ENCODE data around the gene COQ10A. TPM values are rescaled to one million over a fixed set of nuclear protein-coding genes. Genes with fewer than 3 reads are reported as not detected.
A peak's percentile ranks its signal among the peaks of the same experiment; 100 is the strongest.

The COQ10A gene
- total and polyA plus RNA-seq, 2 donors (not counting 1 experiment from before 2014, with no cell fraction given) = 9.1 to 14.2 TPM

DNA sequence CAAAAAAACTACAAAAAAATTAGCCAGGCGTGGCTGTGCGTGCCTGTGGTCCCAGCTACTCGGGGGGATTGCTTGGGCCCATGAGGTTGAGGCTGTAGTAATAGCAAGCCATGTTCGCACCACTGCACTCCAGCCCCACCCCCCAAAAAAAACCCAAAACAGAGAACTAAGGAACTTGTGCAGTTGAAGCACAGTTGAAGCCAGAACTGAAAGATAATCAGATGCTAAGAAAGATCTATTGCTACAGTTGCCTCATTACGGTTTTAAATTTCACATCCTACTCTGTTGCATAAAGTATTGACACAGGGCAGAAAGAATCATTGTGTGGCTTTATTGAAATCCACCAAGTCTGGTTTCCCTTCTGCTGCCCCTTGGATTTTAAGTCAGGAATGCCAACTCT is 29.6 kb downstream of the COQ10A start:
- Histone ChIP-seq H3K79me2 (ENCODE audit: control insufficient read depth, insufficient read depth, low read length) (peaks cover 74% of the 10 kb centered on the region), H3K27ac (ENCODE audit: insufficient read depth, low read length) (no peak overlapping the region), H3K36me3 (ENCODE audit: control insufficient read depth, insufficient read depth, low read length) (peaks cover 5% of the 10 kb centered on the region), H3K9me3 (ENCODE audit: control insufficient read depth, insufficient read depth, low read depth, low read length) (no peaks in the 10 kb centered on the region), H3K9ac (ENCODE audit: insufficient read depth, low read length) (no peak overlapping the region), H4K20me1 (ENCODE audit: control insufficient read depth, extremely low read depth, insufficient read depth, low read length) (no peaks in the 10 kb centered on the region), H3K4me1 (ENCODE audit: control insufficient read depth, extremely low read depth, insufficient read depth, low read length) (peaks cover 9% of the 10 kb centered on the region), H3K4me2 (ENCODE audit: extremely low read depth, insufficient read depth, low read length) (no peak overlapping the region), H3K27me3 (ENCODE audit: control insufficient read depth, insufficient read depth, low read length) (no peaks in the 10 kb centered on the region), H3K4me3 (replicated peaks in 1 of 4; ENCODE audit: control extremely low read depth in 1 of 4, insufficient read depth in 1 of 4, low read depth in 3 of 4, low read length in 4 of 4) (peak overlapping the region in 1 of 4 experiments; percentile 8), H2AFZ (ENCODE audit: low read length) (no peak overlapping the region)
- TF ChIP-seq EZH2 (IDR thresholded peaks at IDR 0.05; ENCODE audit: low read length, missing control alignments) = no peak
- TF ChIP-seq, protein P1, sequence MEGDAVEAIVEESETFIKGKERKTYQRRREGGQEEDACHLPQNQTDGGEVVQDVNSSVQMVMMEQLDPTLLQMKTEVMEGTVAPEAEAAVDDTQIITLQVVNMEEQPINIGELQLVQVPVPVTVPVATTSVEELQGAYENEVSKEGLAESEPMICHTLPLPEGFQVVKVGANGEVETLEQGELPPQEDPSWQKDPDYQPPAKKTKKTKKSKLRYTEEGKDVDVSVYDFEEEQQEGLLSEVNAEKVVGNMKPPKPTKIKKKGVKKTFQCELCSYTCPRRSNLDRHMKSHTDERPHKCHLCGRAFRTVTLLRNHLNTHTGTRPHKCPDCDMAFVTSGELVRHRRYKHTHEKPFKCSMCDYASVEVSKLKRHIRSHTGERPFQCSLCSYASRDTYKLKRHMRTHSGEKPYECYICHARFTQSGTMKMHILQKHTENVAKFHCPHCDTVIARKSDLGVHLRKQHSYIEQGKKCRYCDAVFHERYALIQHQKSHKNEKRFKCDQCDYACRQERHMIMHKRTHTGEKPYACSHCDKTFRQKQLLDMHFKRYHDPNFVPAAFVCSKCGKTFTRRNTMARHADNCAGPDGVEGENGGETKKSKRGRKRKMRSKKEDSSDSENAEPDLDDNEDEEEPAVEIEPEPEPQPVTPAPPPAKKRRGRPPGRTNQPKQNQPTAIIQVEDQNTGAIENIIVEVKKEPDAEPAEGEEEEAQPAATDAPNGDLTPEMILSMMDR (conservative IDR thresholded peaks at IDR 0.05 in 1 of 2, IDR thresholded peaks at IDR 0.05 in 1 of 2; ENCODE audit: low read depth in 1 of 2, low read length in 2 of 2) = no peak
- DNase-seq (ENCODE audit: low read depth in 2 of 2) = no peak

DNA sequence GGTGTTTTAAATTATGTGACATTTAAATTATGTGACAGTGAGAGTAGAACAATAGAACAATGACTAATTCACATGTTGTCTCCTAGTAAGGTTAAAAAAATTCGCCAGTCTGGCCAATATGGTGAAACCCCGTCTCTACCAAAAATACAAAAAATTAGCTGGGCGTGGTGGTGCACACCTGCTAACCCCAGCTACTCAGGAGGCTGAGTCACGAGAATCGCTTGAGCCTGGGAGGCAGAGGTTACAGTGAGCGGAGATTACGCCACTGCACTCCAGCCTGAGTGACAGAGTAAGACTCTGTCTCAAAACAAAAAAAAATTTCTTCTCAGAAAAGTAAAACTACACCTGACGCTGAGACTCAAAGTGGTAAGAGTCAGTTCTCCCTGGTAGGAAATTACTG is 30.7 kb downstream of the COQ10A start:
- H3K36me3 ChIP-seq (ENCODE audit: control insufficient read depth, insufficient read depth, low read length) = peaks cover 2% of the 10 kb centered on the region
- H3K4me1 ChIP-seq (ENCODE audit: control insufficient read depth, extremely low read depth, insufficient read depth, low read length) = peaks cover 9% of the 10 kb centered on the region
- no peak for DNase-seq (ENCODE audit: low read depth in 2 of 2)
- H3K4me2 ChIP-seq (ENCODE audit: extremely low read depth, insufficient read depth, low read length) = no peak overlapping the region
- no peaks in the 10 kb centered on the region for H3K27me3 ChIP-seq (ENCODE audit: control insufficient read depth, insufficient read depth, low read length)
- no peaks in the 10 kb centered on the region for H3K9me3 ChIP-seq (ENCODE audit: control insufficient read depth, insufficient read depth, low read depth, low read length)
- no peak overlapping the region for H3K9ac ChIP-seq (ENCODE audit: insufficient read depth, low read length)
- H2AFZ ChIP-seq (ENCODE audit: low read length) = no peak overlapping the region
- TF ChIP-seq EZH2 (IDR thresholded peaks at IDR 0.05; ENCODE audit: low read length, missing control alignments) = no peak
- H3K4me3 ChIP-seq (replicated peaks in 1 of 4; ENCODE audit: control extremely low read depth in 1 of 4, insufficient read depth in 1 of 4, low read depth in 3 of 4, low read length in 4 of 4) = no peak overlapping the region
- no peaks in the 10 kb centered on the region for H4K20me1 ChIP-seq (ENCODE audit: control insufficient read depth, extremely low read depth, insufficient read depth, low read length)
- H3K27ac ChIP-seq (ENCODE audit: insufficient read depth, low read length) = no peak overlapping the region
- peaks cover 65% of the 10 kb centered on the region for H3K79me2 ChIP-seq (ENCODE audit: control insufficient read depth, insufficient read depth, low read length)

DNA sequence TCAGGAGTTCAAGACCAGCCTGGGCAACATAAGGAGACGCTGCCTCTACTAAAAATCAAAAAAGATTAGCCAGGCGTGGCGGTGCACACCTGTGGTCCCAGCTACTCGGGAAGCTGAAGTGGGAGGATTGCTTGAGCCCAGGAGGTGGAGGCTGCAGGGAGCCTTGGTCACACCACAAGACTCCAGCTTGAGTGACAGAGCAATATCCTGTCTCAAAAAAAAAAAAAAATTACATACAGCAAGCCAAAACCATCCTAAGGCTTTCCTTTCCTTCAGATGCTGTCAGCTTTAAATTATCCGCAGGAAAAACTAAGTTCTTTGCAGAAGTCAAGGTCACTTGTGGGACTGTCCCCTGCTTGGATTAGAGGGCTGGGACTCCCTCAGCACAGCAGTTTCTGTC is 32.1 kb downstream of the COQ10A start:
- Histone ChIP-seq H3K4me1 (ENCODE audit: control insufficient read depth, extremely low read depth, insufficient read depth, low read length) (peaks cover 9% of the 10 kb centered on the region), H3K36me3 (ENCODE audit: control insufficient read depth, insufficient read depth, low read length) (no peaks in the 10 kb centered on the region), H3K4me2 (ENCODE audit: extremely low read depth, insufficient read depth, low read length) (peak overlapping the region; percentile 77), H3K27ac (ENCODE audit: insufficient read depth, low read length) (no peak overlapping the region), H4K20me1 (ENCODE audit: control insufficient read depth, extremely low read depth, insufficient read depth, low read length) (no peaks in the 10 kb centered on the region), H3K79me2 (ENCODE audit: control insufficient read depth, insufficient read depth, low read length) (peaks cover 56% of the 10 kb centered on the region), H2AFZ (ENCODE audit: low read length) (no peak overlapping the region), H3K9me3 (ENCODE audit: control insufficient read depth, insufficient read depth, low read depth, low read length) (no peaks in the 10 kb centered on the region), H3K9ac (ENCODE audit: insufficient read depth, low read length) (no peak overlapping the region), H3K4me3 (replicated peaks in 1 of 4; ENCODE audit: control extremely low read depth in 1 of 4, insufficient read depth in 1 of 4, low read depth in 3 of 4, low read length in 4 of 4) (peak overlapping the region; percentile 66 to 98 (median 86)), H3K27me3 (ENCODE audit: control insufficient read depth, insufficient read depth, low read length) (no peaks in the 10 kb centered on the region)
- TF ChIP-seq EZH2 (IDR thresholded peaks at IDR 0.05; ENCODE audit: low read length, missing control alignments) = no peak
- TF ChIP-seq, protein P1 (conservative IDR thresholded peaks at IDR 0.05 in 1 of 2, IDR thresholded peaks at IDR 0.05 in 1 of 2; ENCODE audit: low read depth in 1 of 2, low read length in 2 of 2) = no peak
- DNase-seq (ENCODE audit: low read depth in 2 of 2) = no peak
